CD4-positive, alpha-beta T cell treated with Interferon gamma for 1 hour (primary cell): ENCODE data around the gene YTHDF1.

Experiments
- DNase-seq: peaks from one replicate; pipeline ENCODE4 v3.0.0-alpha.2; 2020

The YTHDF1 gene

GRCh38 chr20:63182425-63182824 is 33.5 kb downstream of the YTHDF1 start:
- DNase-seq, result no peak

GRCh38 chr20:63181226-63181625 is 34.7 kb downstream of the YTHDF1 start:
- no peak for DNase-seq

GRCh38 chr20:63180569-63181185 is 35.3 kb downstream of the YTHDF1 start:
- DNase-seq, result no peak

GRCh38 chr20:63179687-63180568 is 36.0 kb downstream of the YTHDF1 start:
- no peak for DNase-seq

- peak; percentile 66 for DNase-seq
These were observed 36.8 kb downstream of the YTHDF1 start for GRCh38 chr20:63178889-63179686.

GRCh38 chr20:63178446-63178820 is 37.5 kb downstream of the YTHDF1 start:
- DNase-seq, result no peak

- no peak for DNase-seq
These were observed 38.0 kb downstream of the YTHDF1 start for GRCh38 chr20:63177785-63178445.

GRCh38 chr20:63177134-63177784 is 38.7 kb downstream of the YTHDF1 start:
- no peak for DNase-seq

GRCh38 chr20:63176427-63177133 is 39.4 kb downstream of the YTHDF1 start:
- DNase-seq, result no peak

- no peak for DNase-seq
These were observed 39.9 kb downstream of the YTHDF1 start for GRCh38 chr20:63176034-63176426.

- DNase-seq, result no peak
These were observed 40.7 kb downstream of the YTHDF1 start for GRCh38 chr20:63175038-63175895.

GRCh38 chr20:63174309-63175037 is 41.5 kb downstream of the YTHDF1 start:
- DNase-seq, result no peak

- DNase-seq, result no peak
These were observed 42.3 kb downstream of the YTHDF1 start for GRCh38 chr20:63173552-63174191.

- no peak for DNase-seq
These were observed 43.2 kb downstream of the YTHDF1 start for GRCh38 chr20:63172726-63173125.

- DNase-seq, result no peak
These were observed 43.9 kb downstream of the YTHDF1 start for GRCh38 chr20:63171991-63172390.

GRCh38 chr20:63169681-63170080 is 46.2 kb downstream of the YTHDF1 start:
- no peak for DNase-seq

GRCh38 chr20:63168861-63169260 is 47.1 kb downstream of the YTHDF1 start:
- no peak for DNase-seq

- DNase-seq, result no peak
These were observed 47.9 kb downstream of the YTHDF1 start for GRCh38 chr20:63167918-63168520.
